ENCODE data around the gene DYNC1I1.

Gene DYNC1I1

DNA sequence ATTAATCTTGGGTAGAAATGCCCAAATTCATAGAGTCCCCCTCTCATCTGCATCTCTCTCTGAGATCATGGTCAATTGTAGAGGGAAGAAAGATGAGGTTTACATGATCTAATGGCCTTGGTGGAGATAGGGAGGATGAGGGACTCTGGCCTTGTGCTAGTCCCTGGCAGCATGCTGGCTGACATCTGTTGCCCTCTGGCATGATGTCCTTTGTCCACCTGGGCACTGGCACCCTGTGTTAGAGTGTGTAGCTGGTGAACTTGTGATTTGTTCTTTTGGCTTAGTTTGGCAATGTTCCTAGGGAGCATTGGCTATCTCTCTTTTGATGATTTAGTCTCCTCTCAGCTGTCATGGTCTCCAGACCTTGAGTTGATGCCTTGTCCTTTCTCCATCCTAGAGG lies 103.2 kb downstream of the DYNC1I1 start:
- H3K4me2 ChIP-seq (ENCODE audit: low read depth, low read length, poor library complexity, severe bottlenecking), result no peak overlapping the region
- no peaks in the 10 kb centered on the region for H3K36me3 ChIP-seq (ENCODE audit: low read length)
- no peaks in the 10 kb centered on the region for H4K20me1 ChIP-seq (ENCODE audit: low read depth, low read length)
- H3K27ac ChIP-seq (ENCODE audit: low read depth, low read length), result no peak overlapping the region
- H3K4me3 ChIP-seq (ENCODE audit: insufficient read depth, low read length, poor library complexity, severe bottlenecking), result no peak overlapping the region
- no peaks in the 10 kb centered on the region for H3K79me2 ChIP-seq (ENCODE audit: insufficient read depth, low read length)
- no peak overlapping the region for H3K9ac ChIP-seq (ENCODE audit: low read length)
- H2AFZ ChIP-seq (ENCODE audit: low read depth, low read length, severe bottlenecking), result no peak overlapping the region
- H3K9me3 ChIP-seq (ENCODE audit: insufficient read depth, low read length), result no peaks in the 10 kb centered on the region
- no peaks in the 10 kb centered on the region for H3F3A ChIP-seq (ENCODE audit: insufficient read depth)
- TF ChIP-seq EZH2phosphoT487 (conservative IDR thresholded peaks at IDR 0.05; ENCODE audit: low read length) (no peak), CTCF (IDR thresholded peaks at IDR 0.05; ENCODE audit: insufficient read depth, low read length, poor library complexity, severe bottlenecking) (no peak)
- H3K9me2 ChIP-seq (replicated peaks; ENCODE audit: insufficient read depth, low read length), result no peaks in the 10 kb centered on the region
- H3K27me3 ChIP-seq (ENCODE audit: low read length), result no peaks in the 10 kb centered on the region

- H4K20me1 ChIP-seq (ENCODE audit: low read depth, low read length), result no peaks in the 10 kb centered on the region
- H3K36me3 ChIP-seq (ENCODE audit: low read length), result no peaks in the 10 kb centered on the region
- TF ChIP-seq EZH2phosphoT487 (conservative IDR thresholded peaks at IDR 0.05; ENCODE audit: low read length) (no peak), CTCF (IDR thresholded peaks at IDR 0.05; ENCODE audit: insufficient read depth, low read length, poor library complexity, severe bottlenecking) (no peak)
- no peaks in the 10 kb centered on the region for H3K79me2 ChIP-seq (ENCODE audit: insufficient read depth, low read length)
- no peak overlapping the region for H3K9ac ChIP-seq (ENCODE audit: low read length)
- no peaks in the 10 kb centered on the region for H3K27me3 ChIP-seq (ENCODE audit: low read length)
- H3K27ac ChIP-seq (ENCODE audit: low read depth, low read length), result no peak overlapping the region
- no peak overlapping the region for H3K4me2 ChIP-seq (ENCODE audit: low read depth, low read length, poor library complexity, severe bottlenecking)
- H3K4me3 ChIP-seq (ENCODE audit: insufficient read depth, low read length, poor library complexity, severe bottlenecking), result no peak overlapping the region
- H3K9me3 ChIP-seq (ENCODE audit: insufficient read depth, low read length), result no peaks in the 10 kb centered on the region
- H3K9me2 ChIP-seq (replicated peaks; ENCODE audit: insufficient read depth, low read length), result no peaks in the 10 kb centered on the region
- H2AFZ ChIP-seq (ENCODE audit: low read depth, low read length, severe bottlenecking), result no peak overlapping the region
- H3F3A ChIP-seq (ENCODE audit: insufficient read depth), result no peaks in the 10 kb centered on the region
These were observed 106.3 kb downstream of the DYNC1I1 start for GRCh38 chr7:95878677-95879076.

- Histone ChIP-seq H3K36me3 (ENCODE audit: low read length) (no peaks in the 10 kb centered on the region), H3K9me3 (ENCODE audit: insufficient read depth, low read length) (no peaks in the 10 kb centered on the region), H3K27ac (ENCODE audit: low read depth, low read length) (no peak overlapping the region), H3K4me3 (ENCODE audit: insufficient read depth, low read length, poor library complexity, severe bottlenecking) (no peak overlapping the region), H3K27me3 (ENCODE audit: low read length) (no peaks in the 10 kb centered on the region), H4K20me1 (ENCODE audit: low read depth, low read length) (no peaks in the 10 kb centered on the region), H3K9me2 (replicated peaks; ENCODE audit: insufficient read depth, low read length) (no peaks in the 10 kb centered on the region), H3K79me2 (ENCODE audit: insufficient read depth, low read length) (no peaks in the 10 kb centered on the region), H2AFZ (ENCODE audit: low read depth, low read length, severe bottlenecking) (no peak overlapping the region), H3K9ac (ENCODE audit: low read length) (no peak overlapping the region), H3F3A (ENCODE audit: insufficient read depth) (no peaks in the 10 kb centered on the region), H3K4me2 (ENCODE audit: low read depth, low read length, poor library complexity, severe bottlenecking) (no peak overlapping the region)
- no peak for TF ChIP-seq CTCF (IDR thresholded peaks at IDR 0.05; ENCODE audit: insufficient read depth, low read length, poor library complexity, severe bottlenecking)
- TF ChIP-seq EZH2phosphoT487 (conservative IDR thresholded peaks at IDR 0.05; ENCODE audit: low read length), result no peak
These were observed 109.2 kb downstream of the DYNC1I1 start for GRCh38 chr7:95881597-95881996.
